Naive thymus-derived CD4-positive, alpha-beta T cell (primary cell): Measurements from ENCODE around the gene FEM1C. TPM values are rescaled to one million over a fixed set of nuclear protein-coding genes. Genes with fewer than 3 reads are reported as not detected.
A peak's percentile ranks its signal among the peaks of the same experiment; 100 is the strongest.

Experiments
- ATAC-seq: fragments of 150-1000 bp; cut with Tn5 transposase; 2 replicates; pipeline ENCODE4 v1.10.0; 2021; ENCODE audit warnings: mild to moderate bottlenecking, moderate library complexity
- CTCF ChIA-PET: fragments of 350-600 bp; sonication (Branson Sonifier 250); formaldehyde crosslinking; loops from one replicate; lab custom pipeline; 2021; ENCODE audit warnings: antibody characterized with exemption; lab: Charles Lee
- POLR2A ChIA-PET: fragments of 350-600 bp; sonication (Branson Sonifier 250); formaldehyde crosslinking; loops from one replicate; lab custom pipeline; 2021; ENCODE audit warnings: antibody characterized with exemption, inconsistent platforms; lab: Charles Lee
- DNase-seq, 9 donors: peaks; one replicate each; pipeline versions ENCODE4 v3.0.0 to v3.0.0-alpha.2; 2020 to 2022; ENCODE audit warnings: mixed read lengths in 1 of 9
- H3K27ac ChIP-seq: one replicate; pipeline ENCODE4 v1.7.0; 2013; ENCODE audit warnings: mild to moderate bottlenecking, low read depth, low read length, moderate library complexity
- H3K27me3 ChIP-seq, 2 donors: one replicate each; pipeline ENCODE4 v1.7.0; 2013; ENCODE audit warnings: low read length in 2 of 2, mild to moderate bottlenecking in 2 of 2, moderate library complexity in 2 of 2; ENCODE audit not compliant: control insufficient read depth in 2 of 2, insufficient read depth in 2 of 2
- H3K36me3 ChIP-seq, 3 experiments: 1 replicate in 2 of 3; 2 replicates in 1 of 3; pipeline ENCODE4 v1.7.0; 2013; ENCODE audit warnings: low read length in 3 of 3, mild to moderate bottlenecking in 3 of 3, moderate library complexity in 1 of 3; ENCODE audit not compliant: insufficient read depth in 3 of 3, control insufficient read depth in 2 of 3
- H3K4me1 ChIP-seq, 2 donors: one replicate each; pipeline ENCODE4 v1.7.0; 2013; ENCODE audit warnings: low read length in 2 of 2, mild to moderate bottlenecking in 2 of 2, moderate library complexity in 1 of 2; ENCODE audit not compliant: control insufficient read depth in 2 of 2, insufficient read depth in 2 of 2
- H3K4me3 ChIP-seq: 2 replicates; pipeline ENCODE4 v1.7.0; 2013; ENCODE audit warnings: mild to moderate bottlenecking, low read length
- H3K9me3 ChIP-seq, 3 experiments: 1 replicate in 2 of 3; 2 replicates in 1 of 3; pipeline ENCODE4 v1.7.0; 2013; ENCODE audit warnings: low read length in 3 of 3; ENCODE audit not compliant: control insufficient read depth in 2 of 3
- H3K27ac Mint-ChIP-seq, 9 donors: one replicate each; pipeline ENCODE4 v1.8.0; 2020 to 2022; ENCODE audit warnings: mixed read lengths in 9 of 9, mild to moderate bottlenecking in 8 of 9, moderate library complexity in 5 of 9, inconsistent platforms in 2 of 9
- H3K27me3 Mint-ChIP-seq, 5 donors: one replicate each; pipeline ENCODE4 v1.8.0; 2021 to 2022; ENCODE audit warnings: mixed read lengths in 5 of 5, mild to moderate bottlenecking in 1 of 5
- H3K36me3 Mint-ChIP-seq, 5 donors: one replicate each; pipeline ENCODE4 v1.8.0; 2020 to 2022; ENCODE audit warnings: mixed read lengths in 5 of 5, mild to moderate bottlenecking in 3 of 5, inconsistent platforms in 1 of 5
- H3K4me1 Mint-ChIP-seq, 7 donors: one replicate each; pipeline ENCODE4 v1.8.0; 2020 to 2022; ENCODE audit warnings: mixed read lengths in 7 of 7, mild to moderate bottlenecking in 3 of 7, inconsistent platforms in 1 of 7
- H3K4me3 Mint-ChIP-seq, 10 donors: one replicate each; pipeline ENCODE4 v1.8.0; 2020 to 2022; ENCODE audit warnings: mild to moderate bottlenecking in 10 of 10, mixed read lengths in 10 of 10, moderate library complexity in 6 of 10, inconsistent platforms in 2 of 10
- H3K9me3 Mint-ChIP-seq, 11 donors: one replicate each; pipeline ENCODE4 v1.8.0; 2020 to 2022; ENCODE audit warnings: mixed read lengths in 11 of 11, mild to moderate bottlenecking in 4 of 11, inconsistent platforms in 1 of 11, moderate library complexity in 1 of 11
- intact Hi-C, 2 donors: fragments of 100-400 bp; cut with micrococcal nuclease; formaldehyde crosslinking; loops; one replicate each; pipeline ENCODE4 v1.15.1; 2023
- polyA plus RNA-seq, 2 donors: library from polyadenylated mRNA; unstranded; fragments of 300-500 nt; fragmentation: Illumina TruSeq; gene quantifications; one replicate each; pipeline ENCODE4 v1.2.3, GENCODE V29; 2021
- total RNA-seq, 6 experiments: library from RNA in 5 of 6; stranded (reverse) in 5 of 6; gene quantifications; 1 replicate in 5 of 6; 2 replicates in 1 of 6; pipeline ENCODE4 v1.2.3 and lab custom pipeline; 2021 to 2026

FEM1C gene
- total and polyA plus RNA-seq, 7 experiments from 2014 or later: 2.0 to 33.1 (median 15.0) TPM

GRCh38 chr5:115535479-115536035 is 9.0 kb downstream of the FEM1C start:
- DNase-seq (no peak), ATAC-seq (no peak)
- peak overlapping the region in 7 of 10 donors; percentile 1 to 99 (median 44) for H3K4me3 Mint-ChIP-seq
- H3K27ac Mint-ChIP-seq: peak overlapping the region in 1 of 9 donors; percentile 12
- no peak overlapping the region for H3K4me3 ChIP-seq
- H3K27ac ChIP-seq: no peak overlapping the region
- H3K9me3 ChIP-seq: no peaks in the 10 kb centered on the region
- ChIA-PET CTCF (no interaction called here), POLR2A (no interaction called here)
- peaks cover 0 to 2% (median 0%) of the 10 kb centered on the region in 11 donors for H3K9me3 Mint-ChIP-seq
- no peaks in the 10 kb centered on the region for H3K27me3 Mint-ChIP-seq
- peaks cover 62 to 98% (median 89%) of the 10 kb centered on the region in 7 donors for H3K4me1 Mint-ChIP-seq
- H3K36me3 Mint-ChIP-seq: peaks cover 6 to 71% (median 51%) of the 10 kb centered on the region in 5 donors
- peaks cover 19 to 36% of the 10 kb centered on the region in 2 donors for H3K4me1 ChIP-seq
- H3K36me3 ChIP-seq: peaks cover 0 to 5% (median 0%) of the 10 kb centered on the region in 3 experiments
- no peaks in the 10 kb centered on the region for H3K27me3 ChIP-seq
- intact Hi-C loops: no loop called here

- Histone ChIP-seq H3K36me3 (peaks cover 0 to 5% (median 0%) of the 10 kb centered on the region in 3 experiments), H3K4me3 (no peak overlapping the region), H3K9me3 (no peaks in the 10 kb centered on the region), H3K4me1 (peaks cover 9 to 15% of the 10 kb centered on the region in 2 donors), H3K27me3 (no peaks in the 10 kb centered on the region), H3K27ac (no peak overlapping the region)
- POLR2A ChIA-PET: no interaction called here
- intact Hi-C loops: loop anchor here (1.0 kb wide), 4 partner anchors 8 to 34 kb away; no protein-coding TSS in a partner anchor
- H3K36me3 Mint-ChIP-seq: peaks cover 0 to 53% (median 35%) of the 10 kb centered on the region in 5 donors
- peak overlapping the region in 1 of 9 donors; percentile 57 for H3K27ac Mint-ChIP-seq
- H3K9me3 Mint-ChIP-seq: peaks cover 0 to 2% (median 0%) of the 10 kb centered on the region in 11 donors
- no peak for ATAC-seq
- peak overlapping the region in 4 of 10 donors; percentile 16 to 46 (median 20) for H3K4me3 Mint-ChIP-seq
- no peak for DNase-seq
- CTCF ChIA-PET: no interaction called here
- peaks cover 44 to 95% (median 83%) of the 10 kb centered on the region in 7 donors for H3K4me1 Mint-ChIP-seq
- no peaks in the 10 kb centered on the region for H3K27me3 Mint-ChIP-seq
Measured at GRCh38 chr5:115532517-115532916, 12.1 kb downstream of the FEM1C start.

GRCh38 chr5:115531787-115532367 is 12.7 kb downstream of the FEM1C start:
- H3K4me1 ChIP-seq: peaks cover 4 to 10% of the 10 kb centered on the region in 2 donors
- DNase-seq (no peak), ATAC-seq (no peak)
- peaks cover 39 to 94% (median 82%) of the 10 kb centered on the region in 7 donors for H3K4me1 Mint-ChIP-seq
- H3K4me3 ChIP-seq: no peak overlapping the region
- peak overlapping the region in 2 of 9 donors; percentile 0 to 21 for H3K27ac Mint-ChIP-seq
- ChIA-PET CTCF (interaction anchor here (0.6 kb wide), 1 partner anchor 224 kb away, joined by 4 read pairs; no protein-coding TSS in a partner anchor), POLR2A (no interaction called here)
- peak overlapping the region in 7 of 10 donors; percentile 4 to 61 (median 28) for H3K4me3 Mint-ChIP-seq
- peaks cover 0 to 7% (median 0%) of the 10 kb centered on the region in 3 experiments for H3K36me3 ChIP-seq
- no peaks in the 10 kb centered on the region for H3K27me3 Mint-ChIP-seq
- intact Hi-C loops: loop anchor here (1.0 kb wide), 4 partner anchors 8 to 34 kb away; no protein-coding TSS in a partner anchor
- H3K9me3 ChIP-seq: no peaks in the 10 kb centered on the region
- H3K27me3 ChIP-seq: no peaks in the 10 kb centered on the region
- no peak overlapping the region for H3K27ac ChIP-seq
- H3K36me3 Mint-ChIP-seq: peaks cover 0 to 48% (median 30%) of the 10 kb centered on the region in 5 donors
- peaks cover 0 to 2% (median 0%) of the 10 kb centered on the region in 11 donors for H3K9me3 Mint-ChIP-seq

GRCh38 chr5:115531380-115531779 is 13.2 kb downstream of the FEM1C start:
- ATAC-seq (no peak), DNase-seq (no peak)
- no peak overlapping the region for H3K4me3 ChIP-seq
- no peaks in the 10 kb centered on the region for H3K27me3 Mint-ChIP-seq
- H3K9me3 ChIP-seq: no peaks in the 10 kb centered on the region
- CTCF ChIA-PET: no interaction called here
- H3K4me1 ChIP-seq: peaks cover 4 to 10% of the 10 kb centered on the region in 2 donors
- peaks cover 0 to 48% (median 25%) of the 10 kb centered on the region in 5 donors for H3K36me3 Mint-ChIP-seq
- H3K4me1 Mint-ChIP-seq: peaks cover 37 to 94% (median 82%) of the 10 kb centered on the region in 7 donors
- no peaks in the 10 kb centered on the region for H3K27me3 ChIP-seq
- peak overlapping the region in 1 of 9 donors; percentile 21 for H3K27ac Mint-ChIP-seq
- peaks cover 0 to 2% (median 0%) of the 10 kb centered on the region in 11 donors for H3K9me3 Mint-ChIP-seq
- POLR2A ChIA-PET: no interaction called here
- peak overlapping the region in 4 of 10 donors; percentile 4 to 46 (median 22) for H3K4me3 Mint-ChIP-seq
- H3K36me3 ChIP-seq: peaks cover 0 to 12% (median 0%) of the 10 kb centered on the region in 3 experiments
- H3K27ac ChIP-seq: no peak overlapping the region
- intact Hi-C loops: no loop called here

- H3K36me3 ChIP-seq: peaks cover 0 to 8% (median under 1%) of the 10 kb centered on the region in 3 experiments
- H3K4me1 ChIP-seq: peaks cover 1 to 10% of the 10 kb centered on the region in 2 donors
- no peak for ATAC-seq
- POLR2A ChIA-PET: no interaction called here
- no peak overlapping the region for H3K4me3 Mint-ChIP-seq
- no peaks in the 10 kb centered on the region for H3K9me3 Mint-ChIP-seq
- H3K27me3 ChIP-seq: no peaks in the 10 kb centered on the region
- H3K36me3 Mint-ChIP-seq: peaks cover under 1 to 42% (median 17%) of the 10 kb centered on the region in 5 donors
- H3K4me1 Mint-ChIP-seq: peaks cover 30 to 90% (median 76%) of the 10 kb centered on the region in 7 donors
- CTCF ChIA-PET: no interaction called here
- H3K9me3 ChIP-seq: no peaks in the 10 kb centered on the region
- intact Hi-C loops: no loop called here
- no peaks in the 10 kb centered on the region for H3K27me3 Mint-ChIP-seq
- H3K27ac Mint-ChIP-seq: no peak overlapping the region
- no peak for DNase-seq
- no peak overlapping the region for H3K27ac ChIP-seq
- H3K4me3 ChIP-seq: no peak overlapping the region
Measured at GRCh38 chr5:115530426-115530825, 14.1 kb downstream of the FEM1C start.

- no peak overlapping the region for H3K4me3 Mint-ChIP-seq
- peaks cover 13 to 16% of the 10 kb centered on the region in 2 donors for H3K4me1 ChIP-seq
- peaks cover 4 to 38% (median 13%) of the 10 kb centered on the region in 5 donors for H3K36me3 Mint-ChIP-seq
- no peak overlapping the region for H3K4me3 ChIP-seq
- intact Hi-C loops: loop anchor here in 1 of 2 donors (2.0 kb wide), 1 partner anchor 16 kb away; no protein-coding TSS in a partner anchor
- no peaks in the 10 kb centered on the region for H3K9me3 Mint-ChIP-seq
- no peaks in the 10 kb centered on the region for H3K27me3 ChIP-seq
- no peak for ATAC-seq
- H3K27ac Mint-ChIP-seq: peak overlapping the region in 3 of 9 donors; percentile 10 to 57 (median 16)
- no peak overlapping the region for H3K27ac ChIP-seq
- POLR2A ChIA-PET: interaction anchor here (1.4 kb wide), 1 partner anchor 17 kb away, joined by 7 read pairs; the partner anchor contains the start of gene FEM1C
- DNase-seq: no peak
- H3K27me3 Mint-ChIP-seq: no peaks in the 10 kb centered on the region
- peaks cover 0 to 20% (median 18%) of the 10 kb centered on the region in 3 experiments for H3K36me3 ChIP-seq
- peaks cover 41 to 84% (median 69%) of the 10 kb centered on the region in 7 donors for H3K4me1 Mint-ChIP-seq
- CTCF ChIA-PET: no interaction called here
- no peaks in the 10 kb centered on the region for H3K9me3 ChIP-seq
Measured at GRCh38 chr5:115526604-115527003, 18.0 kb downstream of the FEM1C start.
